Natural killer cell (primary cell): ENCODE data around the gene IPPK. TPM values are rescaled to one million over a fixed set of nuclear protein-coding genes. Genes with fewer than 3 reads are reported as not detected.
A peak's percentile ranks its signal among the peaks of the same experiment; 100 is the strongest.

ENCODE experiments used
- ATAC-seq, 3 donors: fragments of 150-1000 bp in 2 of 3; fragments of 200-7000 bp in 1 of 3; cut with Tn5 transposase; 1 replicate in 1 of 3; 2 replicates in 2 of 3; pipeline ENCODE4 v1.10.0; 2021; ENCODE audit warnings: mild to moderate bottlenecking in 2 of 3, moderate library complexity in 2 of 3
- DNase-seq, 2 donors: peaks; one replicate each; pipeline versions ENCODE4 v3.0.0 to v3.0.0-alpha.2; 2013 to 2021; ENCODE audit warnings: mixed read lengths in 1 of 2
- H3K27ac ChIP-seq: one replicate; pipeline ENCODE4 v1.5.1; 2013; ENCODE audit warnings: mild to moderate bottlenecking, low read length
- H3K27me3 ChIP-seq: one replicate; pipeline ENCODE4 v1.6.1; 2013; ENCODE audit warnings: low read length; ENCODE audit not compliant: control insufficient read depth, insufficient read depth
- H3K36me3 ChIP-seq: one replicate; pipeline ENCODE4 v1.6.1; 2013; ENCODE audit warnings: low read length; ENCODE audit not compliant: control insufficient read depth, insufficient read depth
- H3K4me1 ChIP-seq: one replicate; pipeline ENCODE4 v1.6.1; 2013; ENCODE audit warnings: low read length; ENCODE audit not compliant: control insufficient read depth, insufficient read depth
- H3K4me3 ChIP-seq: one replicate; pipeline ENCODE4 v1.5.1; 2013; ENCODE audit warnings: low read length
- H3K9me3 ChIP-seq: one replicate; pipeline ENCODE4 v1.6.1; 2013; ENCODE audit warnings: low read length; ENCODE audit not compliant: control insufficient read depth, insufficient read depth
- H3K27ac Mint-ChIP-seq, 2 donors: one replicate each; pipeline ENCODE4 v1.8.0; 2022; ENCODE audit warnings: mild to moderate bottlenecking in 2 of 2, mixed read lengths in 2 of 2, moderate library complexity in 1 of 2
- H3K27me3 Mint-ChIP-seq, 2 donors: one replicate each; pipeline ENCODE4 v1.8.0; 2022; ENCODE audit warnings: low read depth in 2 of 2, mixed read lengths in 2 of 2
- H3K36me3 Mint-ChIP-seq: one replicate; pipeline ENCODE4 v1.8.0; 2022; ENCODE audit warnings: mixed read lengths
- H3K4me1 Mint-ChIP-seq, 2 donors: one replicate each; pipeline ENCODE4 v1.8.0; 2022; ENCODE audit warnings: mixed read lengths in 2 of 2
- H3K4me3 Mint-ChIP-seq: one replicate; pipeline ENCODE4 v1.8.0; 2022; ENCODE audit warnings: mild to moderate bottlenecking, moderate library complexity, mixed read lengths
- H3K9me3 Mint-ChIP-seq, 2 donors: one replicate each; pipeline ENCODE4 v1.8.0; 2022; ENCODE audit warnings: mixed read lengths in 2 of 2
- WGBS: methylation state at CpG from one replicate; pipeline ENCODE4 v1.1.7; 2013; ENCODE audit warnings: missing lambda C conversion rate; ENCODE audit not compliant: insufficient coverage; 5-methylcytosine and 5-hydroxymethylcytosine counted together
- intact Hi-C: fragments of 100-400 bp; cut with micrococcal nuclease; formaldehyde crosslinking; loops from one replicate; pipeline ENCODE4 v1.14.2; 2022
- total RNA-seq, 4 donors: library from RNA; stranded (reverse); fragments of 120-200 nt in 1 of 4; gene quantifications; one replicate each; pipeline versions ENCODE4 v1.2.3 to v1.2.4, GENCODE V29; 2013 to 2022
- TF ChIP-seq, protein P1 (sequence below): fragments of 200-600 bp; IDR thresholded peaks from one replicate; pipeline ENCODE4 v1.8.0; 2022; ENCODE audit warnings: antibody characterized with exemption

IPPK gene
- total RNA-seq, 3 donors from 2014 or later (not counting 1 experiment from before 2014, with no cell fraction given), result 4.9 to 9.2 (median 6.7) TPM

GRCh38 chr9:92714787-92715487 lies 45.0 kb upstream of the IPPK start:
- no peak overlapping the region for H3K27ac ChIP-seq
- Mint-ChIP-seq H3K27ac (no peak overlapping the region), H3K4me3 (no peak overlapping the region), H3K27me3 (no peaks in the 10 kb centered on the region), H3K9me3 (no peaks in the 10 kb centered on the region), H3K4me1 (peaks cover 20 to 31% of the 10 kb centered on the region in 2 donors), H3K36me3 (peaks cover 6% of the 10 kb centered on the region)
- intact Hi-C loops, result no loop called here
- peaks cover 15% of the 10 kb centered on the region for H3K4me1 ChIP-seq
- H3K9me3 ChIP-seq, result no peaks in the 10 kb centered on the region
- H3K27me3 ChIP-seq, result no peaks in the 10 kb centered on the region
- DNase-seq (peak in 1 of 2 donors; percentile 1), ATAC-seq (no peak)
- TF ChIP-seq, protein P1, sequence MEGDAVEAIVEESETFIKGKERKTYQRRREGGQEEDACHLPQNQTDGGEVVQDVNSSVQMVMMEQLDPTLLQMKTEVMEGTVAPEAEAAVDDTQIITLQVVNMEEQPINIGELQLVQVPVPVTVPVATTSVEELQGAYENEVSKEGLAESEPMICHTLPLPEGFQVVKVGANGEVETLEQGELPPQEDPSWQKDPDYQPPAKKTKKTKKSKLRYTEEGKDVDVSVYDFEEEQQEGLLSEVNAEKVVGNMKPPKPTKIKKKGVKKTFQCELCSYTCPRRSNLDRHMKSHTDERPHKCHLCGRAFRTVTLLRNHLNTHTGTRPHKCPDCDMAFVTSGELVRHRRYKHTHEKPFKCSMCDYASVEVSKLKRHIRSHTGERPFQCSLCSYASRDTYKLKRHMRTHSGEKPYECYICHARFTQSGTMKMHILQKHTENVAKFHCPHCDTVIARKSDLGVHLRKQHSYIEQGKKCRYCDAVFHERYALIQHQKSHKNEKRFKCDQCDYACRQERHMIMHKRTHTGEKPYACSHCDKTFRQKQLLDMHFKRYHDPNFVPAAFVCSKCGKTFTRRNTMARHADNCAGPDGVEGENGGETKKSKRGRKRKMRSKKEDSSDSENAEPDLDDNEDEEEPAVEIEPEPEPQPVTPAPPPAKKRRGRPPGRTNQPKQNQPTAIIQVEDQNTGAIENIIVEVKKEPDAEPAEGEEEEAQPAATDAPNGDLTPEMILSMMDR, result no peak
- WGBS, result 98% methylated on average over 34 of the region's 34 CpGs
- no peak overlapping the region for H3K4me3 ChIP-seq
- peaks cover 84% of the 10 kb centered on the region for H3K36me3 ChIP-seq

- Mint-ChIP-seq H3K4me3 (no peak overlapping the region), H3K4me1 (peaks cover 20 to 31% of the 10 kb centered on the region in 2 donors), H3K27ac (no peak overlapping the region), H3K36me3 (peaks cover 6% of the 10 kb centered on the region), H3K9me3 (no peaks in the 10 kb centered on the region), H3K27me3 (no peaks in the 10 kb centered on the region)
- Histone ChIP-seq H3K27ac (no peak overlapping the region), H3K4me1 (peaks cover 15% of the 10 kb centered on the region), H3K36me3 (peaks cover 81% of the 10 kb centered on the region), H3K4me3 (no peak overlapping the region), H3K9me3 (no peaks in the 10 kb centered on the region), H3K27me3 (no peaks in the 10 kb centered on the region)
- DNase-seq, result no peak
- intact Hi-C loops, result no loop called here
- 98% methylated on average over 3 of the region's 3 CpGs for WGBS
- ATAC-seq, result no peak
- TF ChIP-seq, protein P1, result no peak
Measured at GRCh38 chr9:92714016-92714415, 44.1 kb upstream of the IPPK start.

GRCh38 chr9:92713528-92713927 lies 43.6 kb upstream of the IPPK start:
- Histone ChIP-seq H3K9me3 (no peaks in the 10 kb centered on the region), H3K27me3 (no peaks in the 10 kb centered on the region), H3K27ac (no peak overlapping the region), H3K36me3 (peaks cover 78% of the 10 kb centered on the region), H3K4me1 (peaks cover 15% of the 10 kb centered on the region), H3K4me3 (no peak overlapping the region)
- H3K4me1 Mint-ChIP-seq, result peaks cover 20 to 31% of the 10 kb centered on the region in 2 donors
- intact Hi-C loops, result no loop called here
- peaks cover 6% of the 10 kb centered on the region for H3K36me3 Mint-ChIP-seq
- WGBS, result 92% methylated on average over 15 of the region's 15 CpGs
- DNase-seq (peak in 1 of 2 donors; percentile 1), ATAC-seq (no peak)
- TF ChIP-seq, protein P1, result no peak
- H3K27ac Mint-ChIP-seq, result no peak overlapping the region
- H3K27me3 Mint-ChIP-seq, result no peaks in the 10 kb centered on the region
- H3K9me3 Mint-ChIP-seq, result no peaks in the 10 kb centered on the region
- no peak overlapping the region for H3K4me3 Mint-ChIP-seq

DNA sequence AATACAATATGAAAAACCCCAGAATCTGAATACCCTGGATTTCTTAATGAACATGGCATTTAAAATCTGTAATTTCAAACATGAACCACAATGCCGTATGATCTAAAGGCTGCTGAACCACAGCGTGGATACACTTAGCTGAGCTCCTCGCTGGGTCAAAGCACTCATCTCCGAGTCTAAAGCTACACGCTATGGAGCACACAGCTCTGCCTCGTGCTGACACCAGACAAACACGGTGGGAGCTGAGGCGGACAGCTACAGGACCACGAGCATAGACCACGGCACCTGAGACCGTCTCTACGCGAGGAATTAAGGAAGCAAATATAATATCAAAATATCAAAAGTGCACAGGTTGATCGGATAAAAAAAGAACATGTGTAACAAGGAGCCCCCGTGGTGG lies 42.8 kb upstream of the IPPK start:
- Mint-ChIP-seq H3K27me3 (no peaks in the 10 kb centered on the region), H3K9me3 (no peaks in the 10 kb centered on the region), H3K4me3 (peak overlapping the region; percentile 58), H3K36me3 (peaks cover 6% of the 10 kb centered on the region), H3K27ac (peak overlapping the region; percentile 82 to 84), H3K4me1 (peaks cover 20 to 31% of the 10 kb centered on the region in 2 donors)
- intact Hi-C loops, result no loop called here
- 93% methylated on average over 15 of the region's 15 CpGs for WGBS
- DNase-seq, result peak in 1 of 2 donors; percentile 2
- Histone ChIP-seq H3K36me3 (peaks cover 70% of the 10 kb centered on the region), H3K27me3 (no peaks in the 10 kb centered on the region), H3K4me1 (peaks cover 15% of the 10 kb centered on the region), H3K27ac (no peak overlapping the region), H3K9me3 (no peaks in the 10 kb centered on the region), H3K4me3 (no peak overlapping the region)
- TF ChIP-seq, protein P1, result no peak
- ATAC-seq, result no peak
